ENCODE data around the gene ARHGEF18. TPM values are rescaled to one million over a fixed set of nuclear protein-coding genes. Genes with fewer than 3 reads are reported as not detected.

The ARHGEF18 gene
- total RNA-seq, 1 donor from 2014 or later: 44.6 TPM

GRCh38 chr19:7326105-7326877 lies 22.4 kb upstream of the ARHGEF18 start:
- no peak overlapping the region for H3K27ac Mint-ChIP-seq (ENCODE audit: unreplicated experiment)
- no peaks in the 10 kb centered on the region for H3K36me3 Mint-ChIP-seq (ENCODE audit: low read depth, unreplicated experiment)
- H3K9ac ChIP-seq (ENCODE audit: low read length): no peak overlapping the region
- no peaks in the 10 kb centered on the region for H3K79me2 ChIP-seq (ENCODE audit: insufficient read depth, low read length)
- H3K36me3 ChIP-seq (ENCODE audit: insufficient read depth, low read length): no peaks in the 10 kb centered on the region
- no peak overlapping the region for H2AFZ ChIP-seq (ENCODE audit: low read depth, low read length)
- no peak overlapping the region for H3K4me3 Mint-ChIP-seq (ENCODE audit: unreplicated experiment)
- FAIRE-seq: no peak
- H3K27me3 Mint-ChIP-seq (ENCODE audit: low read depth, unreplicated experiment): peaks cover 4% of the 10 kb centered on the region
- DNase-seq (ENCODE audit: low read depth): no peak
- peaks cover 8% of the 10 kb centered on the region for H3K9me3 Mint-ChIP-seq (ENCODE audit: unreplicated experiment)
- no peaks in the 10 kb centered on the region for H3K4me1 ChIP-seq (ENCODE audit: insufficient read depth, low read length)
- no peak overlapping the region for H3K4me2 ChIP-seq (ENCODE audit: low read length)
- no peaks in the 10 kb centered on the region for H3K4me1 Mint-ChIP-seq (ENCODE audit: low read depth, unreplicated experiment)
- H4K20me1 ChIP-seq (ENCODE audit: insufficient read depth, low read length): no peaks in the 10 kb centered on the region
- no peaks in the 10 kb centered on the region for H3K27me3 ChIP-seq (ENCODE audit: insufficient read depth, low read length)
- TF ChIP-seq, protein P1, sequence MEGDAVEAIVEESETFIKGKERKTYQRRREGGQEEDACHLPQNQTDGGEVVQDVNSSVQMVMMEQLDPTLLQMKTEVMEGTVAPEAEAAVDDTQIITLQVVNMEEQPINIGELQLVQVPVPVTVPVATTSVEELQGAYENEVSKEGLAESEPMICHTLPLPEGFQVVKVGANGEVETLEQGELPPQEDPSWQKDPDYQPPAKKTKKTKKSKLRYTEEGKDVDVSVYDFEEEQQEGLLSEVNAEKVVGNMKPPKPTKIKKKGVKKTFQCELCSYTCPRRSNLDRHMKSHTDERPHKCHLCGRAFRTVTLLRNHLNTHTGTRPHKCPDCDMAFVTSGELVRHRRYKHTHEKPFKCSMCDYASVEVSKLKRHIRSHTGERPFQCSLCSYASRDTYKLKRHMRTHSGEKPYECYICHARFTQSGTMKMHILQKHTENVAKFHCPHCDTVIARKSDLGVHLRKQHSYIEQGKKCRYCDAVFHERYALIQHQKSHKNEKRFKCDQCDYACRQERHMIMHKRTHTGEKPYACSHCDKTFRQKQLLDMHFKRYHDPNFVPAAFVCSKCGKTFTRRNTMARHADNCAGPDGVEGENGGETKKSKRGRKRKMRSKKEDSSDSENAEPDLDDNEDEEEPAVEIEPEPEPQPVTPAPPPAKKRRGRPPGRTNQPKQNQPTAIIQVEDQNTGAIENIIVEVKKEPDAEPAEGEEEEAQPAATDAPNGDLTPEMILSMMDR (IDR thresholded peaks at IDR 0.05; ENCODE audit: insufficient read depth, low read depth, low read length): peak; percentile 12
- no peak for TF ChIP-seq EZH2 (IDR thresholded peaks at IDR 0.05; ENCODE audit: insufficient read depth, low read length)
- H3K27ac ChIP-seq (ENCODE audit: low read depth, low read length): no peak overlapping the region
- H3K4me3 ChIP-seq (ENCODE audit: insufficient read depth, low read depth, low read length): no peak overlapping the region
- peaks cover 3% of the 10 kb centered on the region for H3K9me3 ChIP-seq (ENCODE audit: insufficient read depth, low read depth, low read length)

- no peaks in the 10 kb centered on the region for H3K27me3 ChIP-seq (ENCODE audit: insufficient read depth, low read length)
- H3K79me2 ChIP-seq (ENCODE audit: insufficient read depth, low read length): no peaks in the 10 kb centered on the region
- H3K4me3 Mint-ChIP-seq (ENCODE audit: unreplicated experiment): no peak overlapping the region
- TF ChIP-seq, protein P1 (IDR thresholded peaks at IDR 0.05; ENCODE audit: insufficient read depth, low read depth, low read length): no peak
- TF ChIP-seq EZH2 (IDR thresholded peaks at IDR 0.05; ENCODE audit: insufficient read depth, low read length): no peak
- FAIRE-seq (no peak), DNase-seq (ENCODE audit: low read depth) (no peak)
- peaks cover 3% of the 10 kb centered on the region for H3K9me3 ChIP-seq (ENCODE audit: insufficient read depth, low read depth, low read length)
- no peaks in the 10 kb centered on the region for H3K4me1 Mint-ChIP-seq (ENCODE audit: low read depth, unreplicated experiment)
- H2AFZ ChIP-seq (ENCODE audit: low read depth, low read length): no peak overlapping the region
- H3K27me3 Mint-ChIP-seq (ENCODE audit: low read depth, unreplicated experiment): peaks cover 4% of the 10 kb centered on the region
- H3K36me3 Mint-ChIP-seq (ENCODE audit: low read depth, unreplicated experiment): no peaks in the 10 kb centered on the region
- H4K20me1 ChIP-seq (ENCODE audit: insufficient read depth, low read length): no peaks in the 10 kb centered on the region
- no peak overlapping the region for H3K4me2 ChIP-seq (ENCODE audit: low read length)
- H3K27ac Mint-ChIP-seq (ENCODE audit: unreplicated experiment): no peak overlapping the region
- no peaks in the 10 kb centered on the region for H3K36me3 ChIP-seq (ENCODE audit: insufficient read depth, low read length)
- no peak overlapping the region for H3K9ac ChIP-seq (ENCODE audit: low read length)
- H3K9me3 Mint-ChIP-seq (ENCODE audit: unreplicated experiment): peaks cover 8% of the 10 kb centered on the region
- no peak overlapping the region for H3K4me3 ChIP-seq (ENCODE audit: insufficient read depth, low read depth, low read length)
- H3K4me1 ChIP-seq (ENCODE audit: insufficient read depth, low read length): no peaks in the 10 kb centered on the region
- no peak overlapping the region for H3K27ac ChIP-seq (ENCODE audit: low read depth, low read length)
These were observed 20.9 kb upstream of the ARHGEF18 start for GRCh38 chr19:7327802-7328201.

DNA sequence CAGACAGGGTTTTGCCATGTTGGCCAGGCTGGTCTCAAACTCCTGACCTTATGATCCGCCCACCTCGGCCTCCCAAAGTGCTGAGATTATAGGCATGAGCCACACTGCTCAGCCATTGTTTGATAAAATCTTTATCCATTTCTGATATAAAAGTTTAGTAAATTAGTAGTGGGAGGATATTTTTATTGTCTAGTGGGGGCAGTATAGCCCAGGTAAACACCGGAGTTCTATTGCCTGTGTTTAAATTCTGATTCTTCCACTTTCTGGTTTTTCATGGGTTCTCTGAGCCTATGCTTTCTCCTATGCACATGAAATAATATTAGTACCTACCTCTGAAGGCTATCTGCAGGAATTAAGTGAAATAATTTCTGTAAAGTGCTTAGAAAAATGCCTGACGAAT lies 20.1 kb upstream of the ARHGEF18 start:
- Mint-ChIP-seq H3K4me3 (ENCODE audit: unreplicated experiment) (no peak overlapping the region), H3K27me3 (ENCODE audit: low read depth, unreplicated experiment) (peaks cover 4% of the 10 kb centered on the region), H3K27ac (ENCODE audit: unreplicated experiment) (no peak overlapping the region), H3K4me1 (ENCODE audit: low read depth, unreplicated experiment) (peaks cover 4% of the 10 kb centered on the region), H3K36me3 (ENCODE audit: low read depth, unreplicated experiment) (no peaks in the 10 kb centered on the region), H3K9me3 (ENCODE audit: unreplicated experiment) (peaks cover 8% of the 10 kb centered on the region)
- H3K27me3 ChIP-seq (ENCODE audit: insufficient read depth, low read length): no peaks in the 10 kb centered on the region
- TF ChIP-seq, protein P1 (IDR thresholded peaks at IDR 0.05; ENCODE audit: insufficient read depth, low read depth, low read length): no peak
- no peak for TF ChIP-seq EZH2 (IDR thresholded peaks at IDR 0.05; ENCODE audit: insufficient read depth, low read length)
- no peak for DNase-seq (ENCODE audit: low read depth)
- no peaks in the 10 kb centered on the region for H3K36me3 ChIP-seq (ENCODE audit: insufficient read depth, low read length)
- no peak overlapping the region for H3K27ac ChIP-seq (ENCODE audit: low read depth, low read length)
- FAIRE-seq: no peak
- H3K9ac ChIP-seq (ENCODE audit: low read length): no peak overlapping the region
- H2AFZ ChIP-seq (ENCODE audit: low read depth, low read length): no peak overlapping the region
- H3K79me2 ChIP-seq (ENCODE audit: insufficient read depth, low read length): no peaks in the 10 kb centered on the region
- no peak overlapping the region for H3K4me2 ChIP-seq (ENCODE audit: low read length)
- H3K9me3 ChIP-seq (ENCODE audit: insufficient read depth, low read depth, low read length): peaks cover 3% of the 10 kb centered on the region
- no peaks in the 10 kb centered on the region for H4K20me1 ChIP-seq (ENCODE audit: insufficient read depth, low read length)
- H3K4me3 ChIP-seq (ENCODE audit: insufficient read depth, low read depth, low read length): no peak overlapping the region
- H3K4me1 ChIP-seq (ENCODE audit: insufficient read depth, low read length): no peaks in the 10 kb centered on the region
